Ishikawa (cell line): ENCODE results near the gene ROGDI.
A peak's percentile ranks its signal among the peaks of the same experiment; 100 is the strongest.

Source experiments
- CEBPB ChIP-seq: IDR thresholded peaks from 2 replicates; pipeline ENCODE4 v1.6.1; 2012
- CREB1 ChIP-seq: IDR thresholded peaks from 2 replicates; pipeline ENCODE4 v1.6.1; 2012; ENCODE audit warnings: low read depth
- EGR1 ChIP-seq: IDR thresholded peaks from 2 replicates; pipeline ENCODE4 v1.6.1; 2012
- EP300 ChIP-seq: IDR thresholded peaks from 2 replicates; pipeline ENCODE4 v1.6.1; 2012; ENCODE audit warnings: borderline replicate concordance
- FOXM1 ChIP-seq: IDR thresholded peaks from 2 replicates; pipeline ENCODE4 v1.6.1; 2012; ENCODE audit warnings: low read depth, borderline replicate concordance
- NFIC ChIP-seq: IDR thresholded peaks from 2 replicates; pipeline ENCODE4 v1.6.1; 2012
- RAD21 ChIP-seq: IDR thresholded peaks from 2 replicates; pipeline ENCODE4 v1.6.1; 2012; ENCODE audit warnings: low read depth
- TAF1 ChIP-seq: IDR thresholded peaks from 2 replicates; pipeline ENCODE4 v1.6.1; 2012; ENCODE audit warnings: low read depth, mild to moderate bottlenecking
- TCF12 ChIP-seq: IDR thresholded peaks from 2 replicates; pipeline ENCODE4 v1.6.1; 2012; ENCODE audit warnings: low read depth
- TEAD4 ChIP-seq: IDR thresholded peaks from 2 replicates; pipeline ENCODE4 v1.6.1; 2012
- YY1 ChIP-seq: IDR thresholded peaks from 2 replicates; pipeline ENCODE4 v1.6.1; 2012; ENCODE audit warnings: low read depth
- ZBTB7A ChIP-seq: IDR thresholded peaks from 2 replicates; pipeline ENCODE4 v1.6.1; 2012; ENCODE audit warnings: low read depth
- TF ChIP-seq, protein P1 (sequence below): IDR thresholded peaks from 2 replicates; pipeline ENCODE4 v1.6.1; 2012
- TF ChIP-seq, protein P2 (sequence below): IDR thresholded peaks from 2 replicates; pipeline ENCODE4 v1.6.1; 2012
- TF ChIP-seq, protein P3 (sequence below): IDR thresholded peaks from 2 replicates; pipeline ENCODE4 v1.6.1; 2012; ENCODE audit warnings: low read depth, mild to moderate bottlenecking

ROGDI gene

DNA sequence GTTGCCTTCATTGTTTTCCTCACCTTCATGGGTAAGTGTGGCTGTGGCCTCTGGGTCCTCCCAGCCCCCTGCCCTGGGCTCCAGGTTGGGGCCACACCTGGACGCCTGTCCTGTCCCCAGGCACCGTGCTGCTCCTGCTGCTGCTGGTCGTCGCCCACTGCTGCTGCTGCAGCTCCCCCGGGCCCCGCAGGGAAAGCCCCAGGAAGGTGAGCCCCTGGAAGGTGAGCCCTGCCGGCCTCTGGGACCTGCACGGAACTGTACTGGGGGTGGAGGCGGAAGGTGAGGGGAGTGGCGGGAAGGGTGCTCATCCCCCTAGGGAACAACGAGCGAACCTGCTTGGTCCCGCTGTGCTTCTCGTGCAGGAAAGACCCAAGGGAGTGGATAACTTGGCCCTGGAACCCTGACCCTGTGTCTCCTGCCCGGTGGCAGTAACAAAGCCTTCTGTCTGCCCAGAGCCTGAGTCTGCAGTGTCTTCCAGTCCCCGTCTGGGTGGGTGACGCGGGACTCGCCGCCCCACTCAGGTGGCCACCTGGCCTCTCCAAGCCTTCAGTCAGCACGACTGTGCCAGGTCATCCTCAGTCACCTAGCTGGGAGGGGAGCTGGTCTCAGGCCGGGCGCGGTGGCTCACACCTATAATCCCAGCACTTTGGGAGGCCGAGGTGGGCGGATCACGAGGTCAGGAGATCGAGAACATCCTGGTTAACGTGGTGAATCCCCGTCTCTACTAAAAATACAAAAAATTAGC is 6.4 kb downstream of the ROGDI start:
- no peak for TF ChIP-seq NFIC
- no peak for TF ChIP-seq TAF1
- TF ChIP-seq CEBPB: no peak
- TF ChIP-seq EGR1: no peak
- TF ChIP-seq EP300: no peak
- no peak for TF ChIP-seq TCF12
- TF ChIP-seq, protein P1, sequence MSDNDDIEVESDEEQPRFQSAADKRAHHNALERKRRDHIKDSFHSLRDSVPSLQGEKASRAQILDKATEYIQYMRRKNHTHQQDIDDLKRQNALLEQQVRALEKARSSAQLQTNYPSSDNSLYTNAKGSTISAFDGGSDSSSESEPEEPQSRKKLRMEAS: no peak
- no peak for TF ChIP-seq FOXM1
- TF ChIP-seq ZBTB7A: no peak
- TF ChIP-seq, protein P2, sequence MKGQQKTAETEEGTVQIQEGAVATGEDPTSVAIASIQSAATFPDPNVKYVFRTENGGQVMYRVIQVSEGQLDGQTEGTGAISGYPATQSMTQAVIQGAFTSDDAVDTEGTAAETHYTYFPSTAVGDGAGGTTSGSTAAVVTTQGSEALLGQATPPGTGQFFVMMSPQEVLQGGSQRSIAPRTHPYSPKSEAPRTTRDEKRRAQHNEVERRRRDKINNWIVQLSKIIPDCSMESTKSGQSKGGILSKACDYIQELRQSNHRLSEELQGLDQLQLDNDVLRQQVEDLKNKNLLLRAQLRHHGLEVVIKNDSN: no peak
- no peak for TF ChIP-seq RAD21
- TF ChIP-seq, protein P3, sequence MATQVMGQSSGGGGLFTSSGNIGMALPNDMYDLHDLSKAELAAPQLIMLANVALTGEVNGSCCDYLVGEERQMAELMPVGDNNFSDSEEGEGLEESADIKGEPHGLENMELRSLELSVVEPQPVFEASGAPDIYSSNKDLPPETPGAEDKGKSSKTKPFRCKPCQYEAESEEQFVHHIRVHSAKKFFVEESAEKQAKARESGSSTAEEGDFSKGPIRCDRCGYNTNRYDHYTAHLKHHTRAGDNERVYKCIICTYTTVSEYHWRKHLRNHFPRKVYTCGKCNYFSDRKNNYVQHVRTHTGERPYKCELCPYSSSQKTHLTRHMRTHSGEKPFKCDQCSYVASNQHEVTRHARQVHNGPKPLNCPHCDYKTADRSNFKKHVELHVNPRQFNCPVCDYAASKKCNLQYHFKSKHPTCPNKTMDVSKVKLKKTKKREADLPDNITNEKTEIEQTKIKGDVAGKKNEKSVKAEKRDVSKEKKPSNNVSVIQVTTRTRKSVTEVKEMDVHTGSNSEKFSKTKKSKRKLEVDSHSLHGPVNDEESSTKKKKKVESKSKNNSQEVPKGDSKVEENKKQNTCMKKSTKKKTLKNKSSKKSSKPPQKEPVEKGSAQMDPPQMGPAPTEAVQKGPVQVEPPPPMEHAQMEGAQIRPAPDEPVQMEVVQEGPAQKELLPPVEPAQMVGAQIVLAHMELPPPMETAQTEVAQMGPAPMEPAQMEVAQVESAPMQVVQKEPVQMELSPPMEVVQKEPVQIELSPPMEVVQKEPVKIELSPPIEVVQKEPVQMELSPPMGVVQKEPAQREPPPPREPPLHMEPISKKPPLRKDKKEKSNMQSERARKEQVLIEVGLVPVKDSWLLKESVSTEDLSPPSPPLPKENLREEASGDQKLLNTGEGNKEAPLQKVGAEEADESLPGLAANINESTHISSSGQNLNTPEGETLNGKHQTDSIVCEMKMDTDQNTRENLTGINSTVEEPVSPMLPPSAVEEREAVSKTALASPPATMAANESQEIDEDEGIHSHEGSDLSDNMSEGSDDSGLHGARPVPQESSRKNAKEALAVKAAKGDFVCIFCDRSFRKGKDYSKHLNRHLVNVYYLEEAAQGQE: no peak
- TF ChIP-seq CREB1: no peak
- no peak for TF ChIP-seq TEAD4

DNA sequence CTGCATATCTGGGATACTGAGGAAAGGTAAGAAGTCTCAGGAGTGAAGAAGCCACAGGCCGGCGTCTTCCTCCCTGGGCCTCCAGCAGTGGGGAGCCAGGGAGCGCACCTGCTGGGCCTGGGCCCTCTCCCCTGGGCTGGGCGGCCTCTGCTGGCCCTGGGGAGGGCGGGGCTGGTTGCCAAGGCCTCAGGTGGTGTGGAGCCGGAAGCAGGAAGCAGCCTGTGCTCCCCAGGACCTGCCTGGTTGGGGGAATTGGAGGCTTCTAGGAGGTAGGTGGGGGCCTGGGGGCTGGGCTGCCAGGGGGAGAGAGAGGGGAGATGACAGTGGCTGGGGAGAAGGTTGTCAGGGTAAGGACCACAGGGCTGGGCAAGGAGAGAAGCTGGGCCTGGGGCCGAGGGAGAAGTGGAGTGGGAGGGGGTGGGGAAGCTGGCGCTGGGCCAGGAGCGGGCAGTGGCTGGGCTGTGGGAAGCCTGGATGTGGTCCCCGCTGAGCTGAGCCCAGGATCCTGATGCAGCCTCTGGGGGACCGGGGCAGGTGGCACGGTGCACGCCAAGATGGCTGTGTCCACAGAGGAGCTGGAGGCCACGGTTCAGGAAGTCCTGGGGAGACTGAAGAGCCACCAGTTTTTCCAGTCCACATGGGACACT is 7.1 kb downstream of the ROGDI start, which contains the start of gene SMIM22:
TSS of gene SMIM22 (plus strand) at position 189 of the 647 bp plus-strand sequence. CDS start at position 555, 366 bp downstream.
- TF ChIP-seq RAD21 (no peak), ZBTB7A (no peak), CEBPB (no peak), EP300 (no peak), NFIC (peak; percentile 91), EGR1 (no peak), TEAD4 (no peak), FOXM1 (no peak)
- TF ChIP-seq, protein P2: peak; percentile 22; the same call in 1 of the 2 replicates

DNA sequence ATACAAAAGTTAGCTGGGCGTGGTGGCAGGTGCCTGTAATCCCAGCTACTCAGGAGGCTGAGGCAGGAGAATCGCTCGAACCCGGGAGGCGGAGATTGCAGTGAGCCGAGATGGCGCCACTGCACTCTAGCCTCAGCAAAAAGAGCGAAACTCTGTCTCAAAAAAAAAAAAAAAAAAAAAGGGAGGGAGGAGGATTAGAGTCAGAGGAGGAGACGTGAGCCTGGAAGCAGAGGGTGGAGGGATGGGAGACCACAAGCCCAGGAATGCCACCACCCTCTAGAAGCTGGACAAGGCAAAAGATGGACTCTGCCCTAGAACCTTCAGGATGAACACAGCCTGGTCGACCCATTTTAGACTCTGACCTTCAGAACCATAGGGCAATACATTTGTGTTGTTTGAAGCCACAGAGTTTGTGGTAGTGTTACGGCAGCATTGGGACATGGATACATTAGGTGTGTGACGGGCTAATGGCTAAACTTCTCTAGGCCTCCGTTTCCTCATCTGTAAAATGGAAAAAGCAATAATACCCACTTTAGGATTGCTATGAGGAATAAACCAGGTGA is 9.4 kb downstream of the ROGDI start:
- TF ChIP-seq TCF12: no peak
- no peak for TF ChIP-seq CEBPB
- TF ChIP-seq, protein P1: no peak
- no peak for TF ChIP-seq CREB1
- TF ChIP-seq, protein P2: no peak
- no peak for TF ChIP-seq FOXM1
- TF ChIP-seq RAD21: no peak
- no peak for TF ChIP-seq EP300
- TF ChIP-seq NFIC: no peak
- no peak for TF ChIP-seq TAF1
- TF ChIP-seq ZBTB7A: no peak
- TF ChIP-seq, protein P3: no peak
- TF ChIP-seq EGR1: no peak
- no peak for TF ChIP-seq YY1
- TF ChIP-seq TEAD4: no peak

DNA sequence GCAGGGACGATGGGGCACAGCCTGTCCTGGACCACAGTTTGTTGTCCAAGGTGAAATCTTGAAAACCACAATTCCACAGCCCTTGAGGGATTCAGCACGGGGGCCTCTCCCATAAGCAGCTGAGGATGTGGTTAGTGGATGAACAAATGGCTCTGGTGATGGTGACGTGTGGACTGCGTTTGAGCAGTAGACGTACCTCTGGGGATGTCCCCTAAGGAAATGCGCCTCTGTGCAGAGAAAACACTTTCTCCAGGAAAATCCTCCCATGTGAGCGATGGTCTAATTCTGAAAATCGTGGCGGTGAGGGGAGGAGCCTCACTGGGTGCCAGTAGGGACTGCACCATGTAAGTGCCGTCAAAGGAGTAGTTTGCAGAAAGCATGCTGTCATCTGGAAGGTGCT is 11.6 kb downstream of the ROGDI start:
- TF ChIP-seq EP300: no peak
- no peak for TF ChIP-seq ZBTB7A
- no peak for TF ChIP-seq FOXM1
- TF ChIP-seq, protein P3: no peak
- TF ChIP-seq TAF1: no peak
- no peak for TF ChIP-seq RAD21
- no peak for TF ChIP-seq TCF12
- TF ChIP-seq, protein P1: no peak
- TF ChIP-seq TEAD4: no peak
- TF ChIP-seq CREB1: no peak
